Spinal cord (tissue), 10 donors: ENCODE results near the gene EFCAB11. TPM values are rescaled to one million over a fixed set of nuclear protein-coding genes. Genes with fewer than 3 reads are reported as not detected.

Experiments
- DNase-seq, 6 donors: peaks; one replicate each; pipeline versions ENCODE4 v3.0.0 to v3.0.0-alpha.2; 2013 to 2015; ENCODE audit warnings: low spot score in 6 of 6, low read depth in 4 of 6
- H3K27ac ChIP-seq: one replicate; pipeline ENCODE4 v1.5.1; 2013; ENCODE audit warnings: low read depth, low read length, control low read depth
- H3K27me3 ChIP-seq: one replicate; pipeline ENCODE4 v1.6.1; 2013; ENCODE audit warnings: low read length; ENCODE audit not compliant: control insufficient read depth, insufficient read depth
- H3K36me3 ChIP-seq: one replicate; pipeline ENCODE4 v1.6.1; 2013; ENCODE audit warnings: low read length; ENCODE audit not compliant: control insufficient read depth, insufficient read depth
- H3K4me1 ChIP-seq: one replicate; pipeline ENCODE4 v1.6.1; 2013; ENCODE audit warnings: low read length; ENCODE audit not compliant: control insufficient read depth, insufficient read depth
- H3K4me3 ChIP-seq: one replicate; pipeline ENCODE4 v1.5.1; 2013; ENCODE audit warnings: low read depth, low read length, control low read depth
- H3K9me3 ChIP-seq: one replicate; pipeline ENCODE4 v1.6.1; 2013; ENCODE audit warnings: low read length; ENCODE audit not compliant: control insufficient read depth, insufficient read depth
- WGBS: methylation state at CpG from one replicate; pipeline ENCODE4 v1.1.5; 2013; ENCODE audit warnings: missing lambda C conversion rate; ENCODE audit not compliant: insufficient coverage; 5-methylcytosine and 5-hydroxymethylcytosine counted together
- polyA plus RNA-seq, 2 donors: library from polyadenylated mRNA; unstranded; fragments of 120-200 nt; gene quantifications; one replicate each; pipeline ENCODE4 v1.2.1, GENCODE V29; 2013; ENCODE audit not compliant: insufficient read length in 2 of 2
- total RNA-seq, 2 donors: library from RNA; depleted of rRNA in 1 of 2; stranded (reverse); fragments of 120-200 nt in 1 of 2; fragments of >200 nt in 1 of 2; gene quantifications; one replicate each; pipeline versions ENCODE4 v1.2.3 to v1.2.4, GENCODE V29; 2013 to 2014
- donor health status: healthy.

Gene EFCAB11
- total and polyA plus RNA-seq, 4 donors, result 7.5 to 16.4 (median 13.3) TPM

DNA sequence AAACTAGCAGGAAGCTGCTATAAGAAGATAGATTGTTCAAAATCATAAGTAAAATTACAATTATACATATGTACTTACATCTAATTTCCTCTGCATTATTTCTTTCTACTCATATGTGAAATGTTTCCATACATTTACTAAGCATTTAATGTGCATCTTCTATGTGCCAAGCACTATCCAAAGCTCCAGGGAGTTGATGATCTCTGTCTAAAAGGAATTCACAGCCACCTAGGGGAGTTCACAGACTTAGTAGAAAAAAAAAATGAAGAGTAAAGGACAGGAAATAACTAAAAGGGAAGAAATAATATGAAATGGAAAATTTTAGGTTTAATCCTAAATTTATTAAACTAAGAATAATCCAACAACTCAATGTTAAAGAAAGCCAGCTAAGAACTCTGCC lies 91.7 kb downstream of the EFCAB11 start:
- H3K9me3 ChIP-seq, result no peaks in the 10 kb centered on the region
- no peaks in the 10 kb centered on the region for H3K36me3 ChIP-seq
- no peak overlapping the region for H3K27ac ChIP-seq
- DNase-seq, result no peak
- no peak overlapping the region for H3K4me3 ChIP-seq
- no peaks in the 10 kb centered on the region for H3K27me3 ChIP-seq
- H3K4me1 ChIP-seq, result no peaks in the 10 kb centered on the region

DNA sequence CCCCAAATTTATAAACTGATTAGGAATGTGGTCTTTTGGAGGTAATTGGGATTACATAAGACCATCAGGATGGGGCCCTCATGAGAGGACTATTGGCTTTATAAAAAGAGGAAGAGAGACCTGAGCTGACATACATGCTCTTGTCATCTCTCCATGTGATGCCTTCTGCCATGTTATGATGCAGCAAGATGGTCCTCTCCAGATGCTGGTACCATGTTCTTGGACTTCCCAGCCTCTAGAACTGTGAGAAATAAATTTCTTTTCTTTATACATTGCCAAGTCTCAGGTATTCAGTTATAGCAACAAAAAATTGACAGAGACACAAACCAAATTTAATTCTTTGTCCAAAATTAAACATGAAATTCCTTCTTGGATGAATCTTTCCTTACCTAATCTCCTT lies 92.9 kb downstream of the EFCAB11 start:
- H3K4me3 ChIP-seq, result no peak overlapping the region
- no peaks in the 10 kb centered on the region for H3K27me3 ChIP-seq
- no peak overlapping the region for H3K27ac ChIP-seq
- H3K9me3 ChIP-seq, result no peaks in the 10 kb centered on the region
- H3K4me1 ChIP-seq, result no peaks in the 10 kb centered on the region
- H3K36me3 ChIP-seq, result no peaks in the 10 kb centered on the region
- no peak for DNase-seq

DNA sequence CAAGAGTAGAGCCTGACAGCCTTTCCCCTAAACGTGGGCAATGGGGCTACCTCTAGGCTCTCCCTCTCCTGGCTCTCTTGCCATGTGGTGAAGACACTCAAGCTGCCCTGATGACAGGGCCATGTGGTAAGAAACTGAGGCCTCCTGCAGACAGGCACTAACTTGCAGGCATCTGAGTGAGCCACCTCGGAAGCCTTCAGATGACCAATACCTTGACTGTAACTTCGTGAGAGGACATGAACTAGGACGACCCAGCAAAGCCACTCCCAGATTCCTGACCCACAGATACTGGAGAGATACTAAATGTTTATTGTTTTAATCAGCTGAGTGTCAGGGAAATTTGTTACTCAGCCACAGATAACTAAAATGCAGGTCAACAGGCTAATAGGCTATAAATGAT lies 96.4 kb downstream of the EFCAB11 start:
- H3K4me1 ChIP-seq, result no peaks in the 10 kb centered on the region
- no peak overlapping the region for H3K4me3 ChIP-seq
- H3K36me3 ChIP-seq, result no peaks in the 10 kb centered on the region
- H3K27me3 ChIP-seq, result no peaks in the 10 kb centered on the region
- no peak overlapping the region for H3K27ac ChIP-seq
- 83% methylated on average over 2 of the region's 4 CpGs for WGBS
- no peaks in the 10 kb centered on the region for H3K9me3 ChIP-seq
- no peak for DNase-seq

DNA sequence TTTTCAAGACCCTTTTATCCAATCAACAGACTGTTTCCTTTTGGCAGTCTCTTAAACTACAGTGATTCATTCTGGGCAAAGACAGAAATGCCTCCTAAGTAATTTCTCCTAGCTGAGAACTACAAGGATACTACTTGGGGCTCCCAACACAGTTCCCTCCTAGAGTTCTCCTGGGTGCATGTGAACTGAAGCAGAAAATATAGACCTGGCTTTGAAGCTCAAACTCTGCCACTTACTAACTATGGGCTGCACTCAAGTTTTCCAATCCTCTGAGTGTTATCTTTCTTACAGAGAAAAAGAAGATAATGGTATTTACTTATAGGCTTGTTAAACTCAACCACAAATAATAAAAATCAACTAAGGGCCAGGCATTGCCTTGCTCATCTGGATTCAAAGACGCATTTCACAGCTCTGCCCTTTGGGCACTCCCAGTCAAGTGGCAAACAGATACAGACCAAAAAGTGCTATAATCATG lies 97.6 kb downstream of the EFCAB11 start:
- Histone ChIP-seq H3K4me1 (no peaks in the 10 kb centered on the region), H3K27ac (no peak overlapping the region), H3K36me3 (no peaks in the 10 kb centered on the region), H3K27me3 (no peaks in the 10 kb centered on the region), H3K4me3 (no peak overlapping the region), H3K9me3 (no peaks in the 10 kb centered on the region)
- DNase-seq, result no peak
- 100% methylated on average over 1 of the region's 1 CpG for WGBS

DNA sequence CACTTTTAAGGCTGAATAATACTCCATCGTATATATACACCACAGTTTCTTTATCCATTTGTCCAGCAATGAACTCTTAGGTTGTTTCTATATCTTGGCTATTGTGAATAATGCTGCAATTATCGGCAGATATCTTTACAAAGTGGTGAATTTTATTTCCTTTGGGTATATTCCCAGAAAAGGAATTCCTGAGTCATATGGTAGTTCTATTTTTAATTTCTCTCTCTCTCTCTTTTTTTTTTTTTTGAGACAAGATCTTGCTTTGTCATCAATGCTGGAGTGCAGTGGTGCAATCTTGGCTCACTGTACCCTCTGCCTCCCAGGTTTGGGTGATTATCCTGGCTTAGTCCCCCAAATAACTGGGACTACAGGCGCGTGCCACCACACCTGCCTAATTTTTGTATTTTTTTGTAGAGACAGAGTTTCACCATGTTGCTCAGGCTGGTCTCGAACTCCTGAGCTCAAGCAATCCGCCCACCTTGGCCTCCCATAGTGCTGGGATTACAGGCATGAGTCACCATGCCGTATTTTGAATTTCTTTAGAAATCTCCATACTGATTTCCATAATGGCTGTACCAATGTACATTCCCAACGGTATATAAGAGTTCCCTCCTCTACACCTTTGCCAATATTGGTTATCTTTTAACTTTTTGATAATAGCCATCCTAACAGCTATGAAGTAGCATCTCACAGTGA lies 98.4 kb downstream of the EFCAB11 start:
- Histone ChIP-seq H3K4me1 (no peaks in the 10 kb centered on the region), H3K4me3 (no peak overlapping the region), H3K36me3 (no peaks in the 10 kb centered on the region), H3K9me3 (no peaks in the 10 kb centered on the region), H3K27ac (no peak overlapping the region), H3K27me3 (no peaks in the 10 kb centered on the region)
- 100% methylated on average over 5 of the region's 8 CpGs for WGBS
- DNase-seq, result no peak

DNA sequence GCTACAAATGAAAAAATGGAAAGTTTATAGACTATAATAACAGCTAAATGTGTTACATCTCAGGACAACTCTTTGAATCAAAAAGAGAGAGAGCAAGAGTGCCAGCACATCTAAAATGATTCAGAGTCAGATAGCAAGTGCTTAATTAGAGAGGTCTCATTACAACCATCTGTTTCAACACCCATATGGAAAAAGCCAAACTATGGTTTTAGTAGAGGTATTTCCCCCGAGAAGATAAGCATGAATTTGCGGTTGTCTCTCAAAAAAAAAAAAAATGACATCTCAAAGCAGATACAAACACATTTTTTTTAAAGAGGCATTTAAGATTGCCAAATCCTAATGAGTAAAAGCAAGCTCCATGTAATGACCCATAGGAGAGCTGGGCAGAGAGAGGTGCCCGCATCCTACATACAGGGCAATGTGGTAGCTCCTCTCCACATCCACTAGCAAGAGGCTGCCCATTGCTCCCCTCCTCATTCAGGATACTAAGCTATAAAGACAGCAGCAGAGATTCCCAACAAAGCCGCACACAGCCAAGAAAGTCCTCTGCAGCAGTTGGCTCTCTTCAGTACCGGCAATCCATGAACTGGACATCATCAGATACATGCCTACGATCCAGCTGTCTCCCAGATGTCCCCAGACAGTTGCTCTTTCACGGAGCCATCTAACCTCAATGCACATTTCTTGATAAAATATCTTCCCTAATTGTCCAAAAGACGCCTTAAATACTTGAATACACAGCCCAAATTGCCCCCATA lies 100.4 kb downstream of the EFCAB11 start:
- Histone ChIP-seq H3K9me3 (no peaks in the 10 kb centered on the region), H3K36me3 (no peaks in the 10 kb centered on the region), H3K4me3 (no peak overlapping the region), H3K27me3 (no peaks in the 10 kb centered on the region), H3K27ac (no peak overlapping the region), H3K4me1 (no peaks in the 10 kb centered on the region)
- 95% methylated on average over 6 of the region's 8 CpGs for WGBS
- peak in 2 of 6 donors; percentile 26 to 27 for DNase-seq

DNA sequence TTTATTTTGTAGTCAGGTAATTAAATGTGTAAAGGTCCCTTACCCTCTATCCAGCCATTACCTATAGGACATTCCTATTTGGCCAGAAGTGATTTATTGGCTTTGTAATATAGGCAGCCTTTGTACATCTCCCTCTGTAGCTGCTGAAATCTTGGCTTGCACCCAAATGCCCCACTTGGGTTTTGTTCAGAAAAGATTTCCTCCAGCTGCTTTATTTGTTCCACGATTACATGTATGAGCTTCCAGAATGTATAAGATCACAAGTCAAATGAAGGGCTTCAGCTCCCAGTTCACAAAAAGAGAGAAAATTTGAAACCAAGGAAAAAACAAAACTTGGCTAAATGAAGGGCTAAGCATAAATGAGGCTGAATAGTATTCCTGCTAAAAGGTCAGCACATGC lies 103.4 kb downstream of the EFCAB11 start:
- DNase-seq, result peak in 5 of 6 donors; percentile 30 to 93 (median 40)
- Histone ChIP-seq H3K27me3 (no peaks in the 10 kb centered on the region), H3K36me3 (no peaks in the 10 kb centered on the region), H3K9me3 (no peaks in the 10 kb centered on the region), H3K4me3 (no peak overlapping the region), H3K4me1 (no peaks in the 10 kb centered on the region), H3K27ac (no peak overlapping the region)
- no CpG with 5 or more reads among the region's 1 CpG for WGBS

DNA sequence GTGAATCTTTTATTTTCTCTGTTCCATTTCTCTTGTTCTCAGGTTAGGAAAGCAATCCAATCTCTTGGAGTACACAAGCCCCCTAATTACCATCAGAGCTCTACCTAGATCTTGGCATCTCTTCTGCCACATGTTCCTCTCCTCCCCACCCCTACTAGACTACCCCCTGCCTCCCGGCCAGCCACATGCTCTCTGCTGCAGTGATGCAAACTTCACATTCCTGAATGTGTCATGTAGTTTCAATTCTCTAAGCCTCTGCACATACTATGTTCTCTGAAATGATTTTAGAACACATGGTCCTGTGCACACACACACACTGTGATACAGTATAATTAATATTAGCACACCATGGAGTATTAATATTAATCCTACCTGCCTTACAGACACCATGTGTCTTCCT lies 104.6 kb downstream of the EFCAB11 start:
- Histone ChIP-seq H3K27ac (no peak overlapping the region), H3K27me3 (no peaks in the 10 kb centered on the region), H3K4me1 (no peaks in the 10 kb centered on the region), H3K4me3 (no peak overlapping the region), H3K36me3 (no peaks in the 10 kb centered on the region), H3K9me3 (no peaks in the 10 kb centered on the region)
- 82% methylated on average over 1 of the region's 1 CpG for WGBS
- no peak for DNase-seq

DNA sequence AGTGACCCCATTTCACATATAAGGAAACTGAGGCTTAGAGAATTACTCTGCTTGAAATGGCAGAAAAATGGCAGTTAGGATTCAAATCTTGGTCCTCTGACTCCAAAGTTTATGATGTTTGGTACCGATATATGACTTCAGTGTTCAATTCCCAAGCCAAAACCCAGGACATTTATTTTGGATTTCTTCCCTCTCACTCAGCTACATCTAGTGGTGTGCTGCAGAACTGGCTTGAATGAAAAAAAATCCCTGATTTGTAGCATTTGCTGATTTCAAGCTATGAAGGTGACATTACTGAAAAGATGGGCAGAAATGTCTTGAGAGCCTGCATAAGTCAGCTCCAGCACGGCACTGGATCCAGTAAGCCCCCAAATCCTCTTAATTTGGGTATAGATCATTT lies 106.4 kb downstream of the EFCAB11 start:
- Histone ChIP-seq H3K4me3 (no peak overlapping the region), H3K9me3 (no peaks in the 10 kb centered on the region), H3K27ac (no peak overlapping the region), H3K27me3 (no peaks in the 10 kb centered on the region), H3K4me1 (no peaks in the 10 kb centered on the region), H3K36me3 (no peaks in the 10 kb centered on the region)
- peak in 3 of 6 donors; percentile 23 to 73 (median 60) for DNase-seq
- 78% methylated on average over 1 of the region's 2 CpGs for WGBS

DNA sequence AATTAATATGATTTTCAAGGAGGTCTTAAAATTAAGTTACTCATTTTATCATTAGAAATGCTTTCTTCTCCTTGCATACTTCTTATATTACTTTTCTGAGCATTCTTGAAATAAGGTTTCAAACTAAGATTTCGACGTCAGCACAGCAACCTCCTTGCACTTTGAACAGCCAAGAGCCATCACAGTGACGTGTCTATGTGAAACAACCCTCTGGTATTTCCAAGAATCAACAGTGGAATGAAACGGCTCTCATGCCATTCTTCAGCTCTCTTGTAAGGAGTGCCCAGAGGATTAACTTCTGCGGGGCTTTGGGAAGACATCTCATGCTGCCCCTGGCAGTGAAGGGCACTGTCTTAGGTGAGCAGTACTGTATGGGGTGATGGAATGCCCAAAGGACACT lies 109.2 kb downstream of the EFCAB11 start:
- H3K9me3 ChIP-seq, result no peaks in the 10 kb centered on the region
- H3K4me3 ChIP-seq, result no peak overlapping the region
- no peaks in the 10 kb centered on the region for H3K4me1 ChIP-seq
- WGBS, result 94% methylated on average over 4 of the region's 5 CpGs
- no peak for DNase-seq
- no peaks in the 10 kb centered on the region for H3K27me3 ChIP-seq
- H3K36me3 ChIP-seq, result no peaks in the 10 kb centered on the region
- H3K27ac ChIP-seq, result no peak overlapping the region
